ENCODE data around the gene VSTM1.
A peak's percentile ranks its signal among the peaks of the same experiment; 100 is the strongest.
"Not testable (repeated sequence)": the region's sequence is repeated elsewhere in the genome, so short reads cannot be mapped to it uniquely, and the experiment has no call there.

Gene VSTM1

DNA sequence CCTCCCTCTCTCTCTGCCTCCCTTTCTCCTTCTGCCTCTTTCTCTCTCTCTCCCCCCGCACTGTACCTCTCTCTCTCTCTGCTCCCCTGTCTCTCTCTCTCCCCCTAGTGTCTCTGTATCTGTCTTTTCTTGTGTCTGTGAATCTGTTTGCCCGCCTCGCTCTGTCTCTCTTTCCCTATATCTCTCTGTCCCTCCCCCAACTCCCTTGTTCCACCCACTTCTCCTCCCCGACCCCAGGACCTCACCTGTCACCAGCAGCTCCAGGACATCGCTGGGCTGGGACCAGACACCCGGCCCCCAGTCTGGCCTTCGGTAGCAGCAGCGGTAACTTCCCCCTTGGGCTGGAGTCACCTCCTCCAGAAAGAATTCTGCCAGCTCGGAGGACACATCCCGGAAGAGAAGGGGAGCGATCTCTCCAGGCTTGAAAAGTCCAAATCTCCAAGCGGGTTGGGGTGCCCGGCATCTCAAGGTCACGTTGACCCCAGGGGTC lies 33.0 kb upstream of the VSTM1 start:
- in situ Hi-C loops (cut with MboI; ENCODE audit: low sequenced_read_pairs, unreplicated experiment) = no loop called here
- TF ChIP-seq CTCF (IDR thresholded peaks at IDR 0.05; ENCODE audit: borderline replicate concordance, control extremely low read depth, extremely low read depth, insufficient read depth, missing control alignments) = peak; percentile 23
- no peak for DNase-seq (ENCODE audit: low spot score)

DNA sequence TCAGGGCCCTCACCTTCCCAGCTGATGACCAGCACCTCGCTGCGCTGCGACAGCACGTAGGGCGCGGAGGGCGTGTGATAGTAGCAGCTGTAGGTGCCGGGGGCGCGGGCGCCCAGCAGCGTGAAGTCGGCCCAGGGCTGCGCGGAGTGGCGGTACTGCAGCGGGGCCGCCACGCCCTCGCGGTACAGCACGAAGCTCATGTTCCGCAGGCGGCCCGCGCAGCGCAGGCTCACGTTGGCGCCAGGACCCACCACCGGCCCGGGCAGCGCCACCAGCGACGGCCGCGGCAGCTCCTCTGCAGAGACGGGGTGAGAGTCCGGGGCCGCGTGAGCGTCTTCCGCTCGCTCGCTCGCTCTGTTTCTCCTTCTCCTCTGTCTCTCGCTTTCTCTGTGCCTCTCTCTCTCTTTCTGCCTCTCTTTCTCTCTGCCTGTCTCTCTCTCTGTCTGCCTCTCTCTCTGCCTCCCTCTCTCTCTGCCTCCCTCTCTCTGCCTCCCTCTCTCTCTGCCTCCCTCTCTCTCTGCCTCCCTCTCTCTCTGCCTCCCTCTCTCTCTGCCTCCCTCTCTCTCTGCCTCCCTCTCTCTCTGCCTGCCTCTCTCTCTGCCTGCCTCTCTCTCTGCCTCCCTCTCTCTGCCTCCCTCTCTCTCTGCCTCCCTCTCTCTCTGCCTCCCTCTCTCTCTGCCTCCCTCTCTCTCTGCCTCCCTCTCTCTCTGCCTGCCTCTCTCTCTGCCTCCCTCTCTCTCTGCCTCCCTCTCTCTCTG lies 32.3 kb upstream of the VSTM1 start:
- in situ Hi-C loops (cut with MboI; ENCODE audit: low sequenced_read_pairs, unreplicated experiment) = not testable (repeated sequence)
- peak; percentile 72 for DNase-seq (ENCODE audit: low spot score)

GRCh38 chr19:54095136-54095858 lies 31.6 kb upstream of the VSTM1 start:
- no peak for TF ChIP-seq CTCF (IDR thresholded peaks at IDR 0.05; ENCODE audit: borderline replicate concordance, control extremely low read depth, extremely low read depth, insufficient read depth, missing control alignments)
- DNase-seq (ENCODE audit: low spot score) = no peak
- in situ Hi-C loops (cut with MboI; ENCODE audit: low sequenced_read_pairs, unreplicated experiment) = no loop called here

DNA sequence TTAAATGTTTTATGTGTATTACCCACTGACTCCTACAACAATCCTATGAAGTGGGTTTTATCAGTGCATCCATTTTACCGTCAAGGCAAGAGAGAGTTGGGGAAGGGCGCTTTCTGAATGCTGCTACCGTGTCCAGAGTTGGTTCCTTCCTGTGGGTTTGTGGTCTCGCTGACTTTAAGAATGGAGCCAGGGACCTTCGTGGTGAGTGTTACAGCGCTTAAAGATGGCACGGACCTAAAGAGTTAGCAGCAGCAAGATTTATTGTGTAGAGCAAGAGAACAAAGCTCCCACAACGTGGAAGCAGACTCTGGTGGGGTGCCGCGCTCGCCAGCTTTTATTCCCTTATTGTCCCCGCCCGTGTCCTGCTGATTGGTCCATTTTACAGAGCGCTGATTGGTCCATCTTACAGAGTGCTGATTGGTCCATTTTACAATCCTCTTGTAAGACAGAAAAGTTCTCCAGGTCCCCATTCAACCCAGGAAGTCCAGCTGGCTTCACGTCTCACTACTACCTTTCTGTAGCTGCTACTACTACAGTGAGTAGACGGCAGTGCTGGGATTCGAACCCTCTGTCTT lies 30.8 kb upstream of the VSTM1 start:
- no peak for TF ChIP-seq CTCF (IDR thresholded peaks at IDR 0.05; ENCODE audit: borderline replicate concordance, control extremely low read depth, extremely low read depth, insufficient read depth, missing control alignments)
- no peak for DNase-seq (ENCODE audit: low spot score)
- in situ Hi-C loops (cut with MboI; ENCODE audit: low sequenced_read_pairs, unreplicated experiment) = no loop called here

DNA sequence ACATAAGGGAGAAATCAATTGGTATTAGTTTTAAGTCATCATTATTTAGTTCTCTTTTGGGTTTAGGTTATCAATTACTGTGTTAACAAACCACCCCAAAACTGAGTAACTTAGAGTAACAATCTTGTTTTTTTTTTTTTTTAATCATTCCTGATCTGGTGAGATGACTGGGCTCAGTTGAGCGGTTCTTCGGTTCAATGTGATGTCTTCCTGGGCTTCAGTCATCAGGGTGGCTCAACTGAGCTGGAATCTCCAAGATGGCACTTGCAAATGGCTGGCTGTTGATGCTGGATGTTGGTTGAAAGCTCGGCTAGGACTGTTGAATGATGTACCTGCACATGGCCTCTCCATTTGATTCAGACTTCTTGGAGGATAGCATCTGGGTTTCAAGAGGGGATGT lies 20.7 kb upstream of the VSTM1 start:
- no peak for TF ChIP-seq CTCF (IDR thresholded peaks at IDR 0.05; ENCODE audit: borderline replicate concordance, control extremely low read depth, extremely low read depth, insufficient read depth, missing control alignments)
- DNase-seq (ENCODE audit: low spot score) = no peak
- in situ Hi-C loops (cut with MboI; ENCODE audit: low sequenced_read_pairs, unreplicated experiment) = no loop called here

DNA sequence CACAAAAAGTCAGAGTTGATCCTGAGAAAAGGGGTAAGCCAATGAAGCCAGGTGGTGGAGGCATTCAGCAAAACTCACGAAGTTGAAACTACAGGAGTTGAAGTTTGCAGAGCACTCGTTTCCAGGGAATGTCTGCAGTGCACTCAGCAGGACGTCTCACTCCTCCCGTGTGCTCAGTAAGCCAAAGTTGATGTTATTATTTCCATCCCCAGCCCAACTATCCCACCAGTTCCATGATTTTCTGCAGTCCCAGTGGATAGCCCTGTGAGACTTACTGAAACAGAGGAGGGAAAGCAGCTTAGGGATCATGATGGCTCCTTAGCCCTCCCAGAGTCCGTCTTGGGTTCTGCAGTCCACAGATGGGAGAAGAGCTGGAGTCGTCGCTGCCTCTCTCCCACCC lies 17.3 kb upstream of the VSTM1 start, which contains the start of gene TARM1:
TARM1 (minus strand) TSS at position 334 of the 400 bp plus-strand sequence; CDS start at position 309, 25 bp downstream.
- DNase-seq (ENCODE audit: low spot score) = no peak
- no peak for TF ChIP-seq CTCF (IDR thresholded peaks at IDR 0.05; ENCODE audit: borderline replicate concordance, control extremely low read depth, extremely low read depth, insufficient read depth, missing control alignments)
- in situ Hi-C loops (cut with MboI; ENCODE audit: low sequenced_read_pairs, unreplicated experiment) = no loop called here

- DNase-seq (ENCODE audit: low spot score) = no peak
Measured at GRCh38 chr19:54077334-54077733, 13.6 kb upstream of the VSTM1 start.

More at GRCh38 chr19:54077334-54077733, 13.6 kb upstream of the VSTM1 start:
- in situ Hi-C loops (cut with MboI; ENCODE audit: low sequenced_read_pairs, unreplicated experiment) = no loop called here
- no peak for TF ChIP-seq CTCF (IDR thresholded peaks at IDR 0.05; ENCODE audit: borderline replicate concordance, control extremely low read depth, extremely low read depth, insufficient read depth, missing control alignments)
